Omental fat pad (tissue), 4 donors: ENCODE data around the gene TIGD4. TPM values are rescaled to one million over a fixed set of nuclear protein-coding genes. Genes with fewer than 3 reads are reported as not detected.

Experiments
- ATAC-seq: fragments of 150-250 bp; one replicate; pipeline ENCODE4 v1.9.1; 2016; ENCODE audit warnings: mild to moderate bottlenecking, moderate library complexity; ENCODE audit not compliant: low FRiP score
- DNase-seq: peaks from one replicate; pipeline ENCODE4 v3.0.0-alpha.2; 2019; ENCODE audit warnings: low spot score
- CTCF ChIP-seq, 3 donors: fragments of 450-650 bp; IDR thresholded peaks; one replicate each; pipeline ENCODE4 v1.5.1; 2016 to 2017; ENCODE audit warnings: antibody characterized with exemption in 3 of 3, mild to moderate bottlenecking in 3 of 3, moderate library complexity in 2 of 3
- total RNA-seq, 4 donors: library from RNA; depleted of rRNA; stranded (reverse); fragments of >200 nt; gene quantifications; one replicate each; pipeline ENCODE4 v1.1.0, GENCODE V29; 2016

The TIGD4 gene
- total RNA-seq, 4 donors from 2014 or later: 0.19 TPM; not detected in 3

GRCh38 chr4:152738827-152739226 is 40.7 kb downstream of the TIGD4 start:
- no peak for TF ChIP-seq CTCF (IDR thresholded peaks at IDR 0.05)
- DNase-seq: no peak
- ATAC-seq: no peak

GRCh38 chr4:152735906-152736305 is 43.6 kb downstream of the TIGD4 start:
- DNase-seq (no peak), ATAC-seq (no peak)
- TF ChIP-seq CTCF (IDR thresholded peaks at IDR 0.05): no peak

GRCh38 chr4:152735396-152735859 is 44.1 kb downstream of the TIGD4 start:
- no peak for ATAC-seq
- DNase-seq: no peak
- TF ChIP-seq CTCF (IDR thresholded peaks at IDR 0.05): no peak

GRCh38 chr4:152734699-152735050 is 44.9 kb downstream of the TIGD4 start:
- no peak for DNase-seq
- no peak for ATAC-seq
- TF ChIP-seq CTCF (IDR thresholded peaks at IDR 0.05): no peak

GRCh38 chr4:152734015-152734698 is 45.4 kb downstream of the TIGD4 start:
- DNase-seq (no peak), ATAC-seq (no peak)
- no peak for TF ChIP-seq CTCF (IDR thresholded peaks at IDR 0.05)

- no peak for DNase-seq
- TF ChIP-seq CTCF (IDR thresholded peaks at IDR 0.05): no peak
- ATAC-seq: no peak
Measured at GRCh38 chr4:152731997-152732396, 47.5 kb downstream of the TIGD4 start.

GRCh38 chr4:152729466-152729865 is 50.1 kb downstream of the TIGD4 start:
- ATAC-seq: peak; percentile 70
- no peak for TF ChIP-seq CTCF (IDR thresholded peaks at IDR 0.05)
- no peak for DNase-seq
